Progenitor cell of endocrine pancreas (in vitro differentiated cells): ENCODE data around the gene KLHL24. TPM values are rescaled to one million over a fixed set of nuclear protein-coding genes. Genes with fewer than 3 reads are reported as not detected.
"Not testable (repeated sequence)": the region's sequence is repeated elsewhere in the genome, so short reads cannot be mapped to it uniquely, and the experiment has no call there.

Experiments
- DNase-seq: peaks from one replicate; pipeline ENCODE4 v3.0.0; 2021; ENCODE audit warnings: low spot score; ENCODE audit not compliant: unreplicated experiment
- H3K27ac Mint-ChIP-seq: 2 replicates; pipeline ENCODE4 v1.8.0; 2021; ENCODE audit warnings: mild to moderate bottlenecking, moderate library complexity, mixed read lengths
- H3K27me3 Mint-ChIP-seq: 2 replicates; pipeline ENCODE4 v1.8.0; 2021; ENCODE audit warnings: mixed read lengths
- H3K36me3 Mint-ChIP-seq: 2 replicates; pipeline ENCODE4 v1.8.0; 2022; ENCODE audit warnings: mixed read lengths; ENCODE audit not compliant: insufficient read depth
- H3K4me1 Mint-ChIP-seq: 2 replicates; pipeline ENCODE4 v1.8.0; 2021; ENCODE audit warnings: low read depth, mixed read lengths
- H3K4me3 Mint-ChIP-seq: 2 replicates; pipeline ENCODE4 v1.8.0; 2021; ENCODE audit warnings: low read depth, mild to moderate bottlenecking, moderate library complexity, mixed read lengths
- H3K9me3 Mint-ChIP-seq: 2 replicates; pipeline ENCODE4 v1.8.0; 2021; ENCODE audit warnings: low read depth, mixed read lengths
- total RNA-seq: library from RNA; stranded (reverse); gene quantifications from 2 replicates; pipeline ENCODE4 v1.2.1, GENCODE V29; 2021
- TF ChIP-seq, protein P1 (sequence below): fragments of 200-600 bp; sonication (generic); IDR thresholded peaks from one replicate; pipeline ENCODE4 v1.5.0; 2021; ENCODE audit warnings: antibody characterized with exemption, mild to moderate bottlenecking; ENCODE audit not compliant: unreplicated experiment

Gene KLHL24
- total RNA-seq, 1 donor from 2014 or later = 79.6 TPM

- Mint-ChIP-seq H3K9me3 (peaks cover 6% of the 10 kb centered on the region), H3K36me3 (peaks cover 47% of the 10 kb centered on the region)
Observed at GRCh38 chr3:183662099-183662498, 26.7 kb downstream of the KLHL24 start.

GRCh38 chr3:183664913-183665381 lies 29.5 kb downstream of the KLHL24 start:
- no peak for DNase-seq
- peaks cover 41% of the 10 kb centered on the region for H3K36me3 Mint-ChIP-seq
- H3K4me1 Mint-ChIP-seq = no peaks in the 10 kb centered on the region
- H3K27ac Mint-ChIP-seq = no peak overlapping the region
- H3K9me3 Mint-ChIP-seq = peaks cover 4% of the 10 kb centered on the region
- H3K27me3 Mint-ChIP-seq = no peaks in the 10 kb centered on the region
- no peak overlapping the region for H3K4me3 Mint-ChIP-seq
- TF ChIP-seq, protein P1, sequence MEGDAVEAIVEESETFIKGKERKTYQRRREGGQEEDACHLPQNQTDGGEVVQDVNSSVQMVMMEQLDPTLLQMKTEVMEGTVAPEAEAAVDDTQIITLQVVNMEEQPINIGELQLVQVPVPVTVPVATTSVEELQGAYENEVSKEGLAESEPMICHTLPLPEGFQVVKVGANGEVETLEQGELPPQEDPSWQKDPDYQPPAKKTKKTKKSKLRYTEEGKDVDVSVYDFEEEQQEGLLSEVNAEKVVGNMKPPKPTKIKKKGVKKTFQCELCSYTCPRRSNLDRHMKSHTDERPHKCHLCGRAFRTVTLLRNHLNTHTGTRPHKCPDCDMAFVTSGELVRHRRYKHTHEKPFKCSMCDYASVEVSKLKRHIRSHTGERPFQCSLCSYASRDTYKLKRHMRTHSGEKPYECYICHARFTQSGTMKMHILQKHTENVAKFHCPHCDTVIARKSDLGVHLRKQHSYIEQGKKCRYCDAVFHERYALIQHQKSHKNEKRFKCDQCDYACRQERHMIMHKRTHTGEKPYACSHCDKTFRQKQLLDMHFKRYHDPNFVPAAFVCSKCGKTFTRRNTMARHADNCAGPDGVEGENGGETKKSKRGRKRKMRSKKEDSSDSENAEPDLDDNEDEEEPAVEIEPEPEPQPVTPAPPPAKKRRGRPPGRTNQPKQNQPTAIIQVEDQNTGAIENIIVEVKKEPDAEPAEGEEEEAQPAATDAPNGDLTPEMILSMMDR = no peak

More at GRCh38 chr3:183662099-183662498, 26.7 kb downstream of the KLHL24 start:
- Mint-ChIP-seq H3K27me3 (no peaks in the 10 kb centered on the region), H3K4me3 (no peak overlapping the region), H3K4me1 (no peaks in the 10 kb centered on the region), H3K27ac (peak overlapping the region; percentile 62)
- no peak for DNase-seq
- TF ChIP-seq, protein P1 = no peak

- TF ChIP-seq, protein P1 = no peak
- H3K4me3 Mint-ChIP-seq = no peak overlapping the region
- H3K36me3 Mint-ChIP-seq = peaks cover 8% of the 10 kb centered on the region
- no peaks in the 10 kb centered on the region for H3K27me3 Mint-ChIP-seq
- no peak for DNase-seq
- peaks cover 2% of the 10 kb centered on the region for H3K4me1 Mint-ChIP-seq
- no peaks in the 10 kb centered on the region for H3K9me3 Mint-ChIP-seq
- no peak overlapping the region for H3K27ac Mint-ChIP-seq
Observed at GRCh38 chr3:183680061-183680460, 44.6 kb downstream of the KLHL24 start.

DNA sequence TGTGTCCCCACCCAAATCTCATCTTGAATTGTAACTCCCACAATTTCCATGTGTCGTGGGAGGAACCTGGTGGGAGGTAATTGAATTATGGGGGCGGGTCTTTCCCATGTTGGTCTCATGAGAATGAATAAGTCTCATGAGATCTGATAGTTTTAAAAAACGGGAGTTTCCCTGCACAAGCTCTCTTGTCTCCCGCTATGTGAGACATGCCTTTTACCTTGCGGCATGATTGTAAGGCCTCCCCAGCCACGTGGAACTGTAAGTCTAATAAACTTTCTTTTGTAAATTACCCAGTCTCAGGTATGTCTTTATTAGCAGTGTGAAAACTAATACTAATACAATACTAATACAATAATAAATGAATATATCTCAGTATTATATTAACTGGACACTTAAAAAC lies 52.3 kb downstream of the KLHL24 start:
- Mint-ChIP-seq H3K27ac (no peak overlapping the region), H3K4me1 (peaks cover 2% of the 10 kb centered on the region), H3K9me3 (peaks cover 2% of the 10 kb centered on the region), H3K27me3 (no peaks in the 10 kb centered on the region), H3K4me3 (no peak overlapping the region), H3K36me3 (peaks cover under 1% of the 10 kb centered on the region)
- DNase-seq = no peak
- TF ChIP-seq, protein P1 = no peak

DNA sequence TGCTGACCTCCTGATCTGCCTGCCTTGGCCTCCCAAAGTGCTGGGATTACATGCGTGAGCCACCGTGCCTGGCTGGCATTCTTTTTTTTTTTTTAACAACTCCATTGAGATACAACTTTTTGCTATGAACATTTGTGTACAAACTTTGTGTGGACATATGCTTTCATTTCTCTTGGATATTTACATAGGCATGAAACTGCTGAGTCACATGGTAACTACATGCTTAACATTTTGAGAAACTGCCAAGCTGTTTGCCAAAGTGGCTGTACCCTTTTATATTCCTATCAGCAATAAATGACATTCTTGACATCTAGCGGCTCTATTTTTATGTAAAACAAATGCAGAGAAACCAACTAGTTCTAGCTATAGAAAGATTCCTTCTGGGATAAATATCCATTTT lies 53.5 kb downstream of the KLHL24 start:
- Mint-ChIP-seq H3K36me3 (no peaks in the 10 kb centered on the region), H3K27ac (no peak overlapping the region), H3K27me3 (no peaks in the 10 kb centered on the region), H3K4me3 (no peak overlapping the region), H3K9me3 (peaks cover 2% of the 10 kb centered on the region), H3K4me1 (no peaks in the 10 kb centered on the region)
- TF ChIP-seq, protein P1 = no peak
- no peak for DNase-seq

GRCh38 chr3:183689621-183690020 lies 54.2 kb downstream of the KLHL24 start:
- H3K9me3 Mint-ChIP-seq, H3K4me3 Mint-ChIP-seq, H3K27me3 Mint-ChIP-seq, H3K4me1 Mint-ChIP-seq, H3K27ac Mint-ChIP-seq, H3K36me3 Mint-ChIP-seq, DNase-seq: not testable (repeated sequence)
